Activated CD4-positive, alpha-beta T cell treated with anti-CD3 and anti-CD28 coated beads, Interleukin-2, amount 50 U/mL, for 4 hours (primary cell): ENCODE measurements around the gene NDST1.

ENCODE experiments used
- DNase-seq, 2 experiments: peaks; one replicate each; pipeline ENCODE4 v3.0.0-alpha.2; 2020

NDST1 gene

DNA sequence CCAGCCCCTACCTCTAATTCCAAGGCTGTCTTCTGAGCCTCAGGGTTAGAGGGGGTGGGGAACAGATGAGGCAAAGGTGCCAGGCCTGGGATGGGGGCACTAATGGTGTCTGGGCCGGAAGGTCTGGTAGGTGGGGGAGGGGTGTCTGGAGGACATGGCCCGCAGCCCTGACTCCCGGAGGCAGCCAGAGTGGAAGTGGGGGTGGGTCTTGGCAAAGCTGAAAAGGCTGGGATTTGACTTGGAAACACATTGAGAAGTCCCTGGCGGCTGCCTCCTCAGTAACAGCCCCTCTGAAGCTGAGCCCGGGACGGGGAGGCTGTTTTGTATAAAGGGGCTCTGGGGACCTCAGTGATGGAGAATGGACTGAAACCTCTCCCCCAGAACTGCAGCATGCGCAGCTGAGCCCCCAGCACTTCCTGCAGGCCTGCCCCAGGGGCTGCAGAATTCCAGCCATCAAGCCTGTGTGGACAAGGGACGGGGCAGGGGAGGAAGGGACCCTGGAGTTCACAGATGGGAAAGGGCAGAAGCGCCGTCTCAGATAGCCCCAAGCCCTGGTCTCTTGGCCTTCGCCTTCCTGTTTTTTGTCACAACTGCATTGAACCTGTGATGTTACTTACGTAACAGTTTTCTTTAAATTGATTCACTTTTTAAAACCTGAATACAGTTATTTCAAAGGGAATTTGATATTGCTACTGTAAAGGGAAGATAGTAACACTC is 83.2 kb downstream of the NDST1 start:
- no peak for DNase-seq

DNA sequence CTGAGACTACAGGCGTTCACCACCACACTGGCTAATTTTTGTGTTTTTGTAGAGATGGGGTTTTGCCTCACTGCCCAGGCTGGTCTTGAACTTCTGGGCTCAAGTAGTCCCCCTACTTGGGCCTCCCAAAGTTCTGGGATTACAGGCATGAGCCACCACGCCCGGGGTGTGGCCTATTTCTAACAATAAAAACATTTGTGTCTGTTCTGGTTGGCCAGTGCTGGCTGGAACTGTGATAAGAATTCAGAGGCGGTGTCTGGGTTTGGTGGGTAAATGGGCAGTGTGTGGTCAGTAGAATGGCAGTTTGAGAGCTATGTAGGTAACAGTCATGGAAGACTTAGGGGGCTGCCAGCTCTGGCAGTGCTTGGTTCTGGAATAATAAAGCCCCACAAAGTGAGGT is 85.7 kb downstream of the NDST1 start:
- DNase-seq: no peak

DNA sequence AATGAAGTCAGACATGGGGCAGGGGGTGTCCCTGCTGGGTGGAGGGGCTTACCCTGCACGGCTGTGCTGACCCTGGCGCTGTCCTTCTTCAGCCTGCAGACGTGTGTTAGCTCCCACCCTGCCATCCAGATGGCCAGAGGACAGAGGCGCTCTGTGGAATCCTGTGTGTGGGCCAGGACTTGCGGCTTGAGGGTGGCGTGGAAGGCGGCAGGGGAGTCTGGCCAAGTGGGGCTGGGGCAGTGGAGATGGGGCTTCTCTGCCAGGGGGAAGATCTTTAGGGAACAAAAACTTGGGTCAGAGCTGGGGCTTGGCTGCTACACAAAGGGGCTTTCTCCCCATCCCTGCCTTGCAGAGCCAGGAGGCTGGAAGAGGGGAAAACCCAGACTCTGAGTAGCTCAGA is 86.1 kb downstream of the NDST1 start:
- no peak for DNase-seq

DNA sequence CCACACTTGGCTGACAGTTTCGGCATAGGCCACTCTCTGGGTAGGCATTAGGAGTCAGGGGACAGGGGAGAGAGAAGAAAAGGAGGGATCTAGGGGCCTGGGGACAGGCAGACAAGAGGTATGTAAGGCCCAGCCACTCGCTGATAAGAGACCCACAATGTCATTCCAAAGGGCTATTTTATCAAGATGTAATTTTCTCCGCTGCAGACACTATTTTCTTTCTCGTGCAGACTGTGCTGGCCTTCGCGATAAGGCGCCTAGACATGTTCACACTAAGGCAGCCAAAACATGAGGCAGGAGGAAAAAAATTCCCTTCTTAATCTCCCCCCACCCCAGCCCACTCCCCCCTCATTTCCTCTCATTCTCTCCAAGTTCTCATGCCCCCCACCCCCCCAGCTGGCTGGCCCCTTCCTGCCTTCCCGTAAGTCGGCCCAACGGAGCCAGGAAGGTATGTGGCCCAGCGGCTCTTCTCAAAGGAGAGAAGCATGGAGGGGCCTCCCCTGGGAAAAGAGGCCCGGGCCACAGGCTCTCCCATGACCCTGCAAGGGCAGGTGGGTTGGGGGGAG is 87.6 kb downstream of the NDST1 start:
- no peak for DNase-seq

DNA sequence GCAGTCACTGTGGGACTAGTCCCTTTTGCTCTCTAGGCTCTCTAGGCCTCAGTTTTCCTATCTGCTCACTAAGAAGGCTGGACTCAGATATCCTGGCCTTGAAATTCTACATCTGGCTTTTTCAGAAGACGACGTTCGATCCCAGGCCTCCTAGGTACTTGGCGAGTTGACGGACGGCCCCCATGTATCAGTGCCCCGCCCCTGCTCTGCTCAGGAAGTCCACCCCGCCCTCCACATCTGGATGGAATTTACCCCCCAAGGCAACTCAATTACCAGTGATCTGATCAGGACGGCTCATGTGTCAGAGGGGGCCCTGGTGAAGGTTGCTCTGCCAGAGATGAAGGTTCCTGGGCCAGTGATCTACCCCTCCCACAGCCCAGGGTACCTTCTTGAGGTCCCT is 88.4 kb downstream of the NDST1 start:
- DNase-seq: no peak

DNA sequence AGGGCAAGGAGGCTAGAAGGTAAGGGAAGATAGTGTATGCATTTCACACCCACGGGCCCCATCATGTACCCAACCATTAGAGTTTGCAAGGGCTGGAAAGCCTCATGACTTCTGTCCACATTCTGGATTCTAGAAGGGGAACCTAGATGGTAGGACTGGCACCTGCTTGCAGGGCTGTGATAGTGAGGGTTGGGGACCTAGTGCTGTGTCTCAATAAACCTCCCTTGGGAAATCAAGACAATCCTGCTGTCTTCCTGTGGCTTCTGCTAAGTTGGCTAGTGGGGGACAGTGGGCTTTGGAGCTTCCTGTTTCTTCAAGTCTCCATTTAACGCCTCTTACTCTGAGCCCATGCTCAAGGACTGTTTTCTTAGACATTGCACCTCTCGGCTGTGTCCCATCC is 88.9 kb downstream of the NDST1 start:
- no peak for DNase-seq

DNA sequence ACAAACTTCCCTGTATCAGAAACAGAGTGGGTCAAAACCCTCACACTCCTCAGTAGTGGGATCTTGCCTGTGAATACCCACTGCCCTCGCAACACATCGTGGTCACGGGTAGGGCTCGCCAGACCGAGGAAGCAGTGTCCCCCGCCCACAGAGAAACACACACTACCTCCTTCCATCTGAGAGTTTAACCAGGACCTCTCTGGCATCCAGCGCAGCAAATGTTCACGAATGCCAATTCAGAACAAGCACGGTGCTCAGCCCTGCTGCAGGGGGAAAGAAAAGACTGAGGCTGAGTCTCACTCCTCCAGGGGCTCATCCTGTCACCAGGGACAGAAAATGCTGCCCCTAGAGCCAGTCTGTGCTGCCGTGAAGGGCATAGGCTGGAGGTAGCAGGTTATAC is 90.1 kb downstream of the NDST1 start:
- DNase-seq: no peak

DNA sequence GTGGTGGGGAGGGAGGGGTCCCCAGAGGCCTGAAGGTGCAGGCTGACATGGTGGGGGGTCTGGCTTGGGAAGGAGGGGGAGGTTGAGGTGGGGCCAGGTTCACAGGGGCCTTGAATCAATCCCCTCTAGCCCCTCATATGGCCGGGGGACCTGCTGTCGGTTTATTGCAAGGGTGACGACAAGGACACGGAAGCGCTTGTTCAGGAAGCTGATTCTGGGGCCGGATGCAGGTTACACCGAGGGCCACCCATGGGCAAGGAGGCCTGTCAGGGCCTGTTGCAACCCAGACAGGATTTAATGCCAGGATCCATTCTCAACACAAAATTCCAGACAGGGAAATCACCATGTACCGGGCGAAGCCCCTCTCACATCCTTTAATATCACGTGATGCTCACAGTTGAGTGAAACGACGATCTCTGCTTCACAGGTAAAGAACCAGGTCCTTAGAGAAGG is 90.9 kb downstream of the NDST1 start:
- DNase-seq: no peak

DNA sequence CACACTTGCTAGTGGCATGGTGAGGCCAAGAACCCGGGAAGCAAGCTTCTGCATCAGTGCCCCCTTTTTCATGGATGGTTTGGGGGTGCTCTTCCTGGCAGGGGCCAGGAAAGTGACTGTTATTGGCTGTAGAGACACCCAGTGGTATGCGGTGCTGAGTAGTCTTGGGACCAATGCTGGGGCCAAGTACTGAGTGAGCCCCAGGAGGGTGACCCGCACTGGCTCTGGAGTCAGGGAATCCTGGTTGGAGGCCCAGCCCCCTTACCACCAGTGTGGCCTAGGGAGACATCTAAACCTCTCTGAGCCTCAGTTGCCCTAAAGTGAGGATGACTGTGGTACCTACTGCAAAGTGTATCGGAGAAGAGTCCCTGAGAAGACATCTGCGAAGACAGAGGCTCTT is 91.3 kb downstream of the NDST1 start:
- DNase-seq: no peak

DNA sequence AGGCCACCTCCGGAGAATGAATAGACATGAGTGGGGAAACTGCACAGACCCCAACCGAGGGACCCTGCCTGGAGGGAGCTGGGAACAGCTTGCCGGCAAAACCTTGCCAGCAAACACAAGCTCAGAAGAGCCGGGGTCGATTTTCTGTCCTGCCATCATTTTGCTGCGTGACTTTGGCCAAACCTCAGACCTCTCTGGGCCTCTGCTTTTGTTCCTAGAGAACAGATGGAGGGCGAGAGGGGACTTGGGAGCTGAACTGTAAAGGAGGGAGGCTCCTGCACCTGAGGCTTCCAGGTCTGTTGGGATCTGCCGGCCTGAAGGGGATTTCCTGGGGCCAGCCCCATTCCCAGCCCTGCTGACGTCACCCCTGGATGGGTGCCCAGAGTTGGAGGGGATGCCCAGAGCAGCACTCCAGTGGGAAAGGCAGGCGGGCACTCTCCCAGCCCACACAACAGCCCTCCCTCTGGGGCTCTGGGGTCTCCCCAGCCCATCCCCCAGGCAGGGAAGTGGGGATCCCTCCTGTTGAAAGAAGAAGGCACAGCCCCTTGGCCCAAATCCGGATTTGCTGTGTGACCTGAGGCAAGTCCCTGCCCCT is 92.1 kb downstream of the NDST1 start:
- DNase-seq: no peak

DNA sequence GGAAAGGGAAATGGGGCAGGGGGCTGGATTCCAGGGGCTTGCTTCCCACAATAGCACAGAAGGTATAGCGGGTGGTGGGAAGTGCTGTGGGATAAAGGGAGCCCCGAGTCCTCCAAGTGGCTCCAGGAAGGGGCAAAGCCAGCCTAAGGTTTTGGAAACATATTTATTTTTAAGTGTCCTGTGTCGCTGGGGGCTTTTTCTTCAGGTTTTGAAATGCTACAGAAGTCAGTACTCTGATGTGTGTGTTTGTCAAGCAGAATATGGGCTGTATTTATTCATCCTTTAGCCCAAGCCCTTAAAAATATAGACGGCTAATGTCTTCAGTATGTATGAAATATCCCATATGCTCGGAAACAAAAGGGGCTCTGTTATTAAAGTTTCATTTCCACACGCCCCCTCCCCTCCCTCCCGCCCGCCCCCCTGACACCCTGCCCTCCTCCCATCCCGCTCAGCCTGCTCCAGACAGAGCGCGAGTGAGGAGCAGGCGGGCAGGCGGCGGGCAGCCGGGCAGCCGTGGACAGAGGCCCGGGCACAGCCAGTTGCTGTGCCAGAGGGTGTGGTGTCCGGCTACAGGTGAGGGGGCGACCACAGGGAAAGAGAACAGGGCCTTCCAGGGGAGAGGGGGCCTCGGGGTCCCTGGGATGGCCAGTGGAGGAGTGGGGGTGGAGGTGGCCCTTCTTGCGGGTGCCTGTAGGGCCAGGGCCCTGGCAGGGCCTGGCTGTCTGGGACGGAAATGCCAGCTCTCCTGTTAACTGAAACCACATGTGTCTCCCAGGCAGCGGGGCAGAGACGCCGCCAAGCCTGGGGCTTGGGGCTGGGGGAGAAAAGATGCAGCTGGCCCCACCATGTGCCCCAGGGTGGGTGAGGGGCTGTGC is 92.9 kb downstream of the NDST1 start:
- DNase-seq: no peak

DNA sequence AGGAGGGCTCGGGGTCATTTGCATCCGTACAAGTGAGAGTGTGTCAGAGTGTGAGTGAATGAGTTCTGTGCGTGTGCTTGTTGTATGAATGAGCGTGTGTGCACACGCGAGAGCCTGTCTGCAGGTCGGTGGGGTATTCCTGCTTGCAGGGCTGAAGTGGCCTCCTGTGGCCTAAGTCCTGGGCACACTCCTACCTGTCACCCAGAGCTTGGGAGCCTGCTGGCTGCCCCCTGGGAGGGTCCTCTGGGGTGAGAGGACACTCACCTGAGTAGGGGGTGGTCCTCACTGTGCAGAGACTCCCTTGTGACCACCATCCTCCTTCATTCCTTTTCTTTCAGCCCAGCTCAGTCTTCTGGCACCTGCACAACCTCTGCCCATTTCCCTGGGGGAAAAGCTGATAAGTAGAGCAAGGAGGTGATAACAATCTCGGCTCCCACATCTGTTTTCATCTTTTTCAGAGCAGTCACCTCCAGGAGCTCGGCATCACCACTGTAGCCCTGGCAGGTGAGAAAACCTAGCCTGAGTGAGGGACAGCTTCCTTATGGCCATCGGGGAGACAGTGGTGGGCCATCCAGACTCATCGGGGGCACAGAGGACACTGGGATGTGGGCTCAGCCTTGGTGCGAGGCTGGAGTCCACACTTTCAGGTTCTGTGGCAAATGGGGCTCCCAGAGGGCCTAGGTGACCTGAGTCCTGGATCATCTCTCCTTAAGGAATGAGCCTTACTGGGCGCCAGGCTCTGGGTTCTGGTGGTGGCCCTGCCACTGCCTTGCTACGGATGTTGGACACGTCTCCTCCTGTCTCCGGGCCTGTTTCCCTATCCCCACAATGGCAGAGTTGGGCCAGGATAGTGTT is 93.8 kb downstream of the NDST1 start:
- no peak for DNase-seq

DNA sequence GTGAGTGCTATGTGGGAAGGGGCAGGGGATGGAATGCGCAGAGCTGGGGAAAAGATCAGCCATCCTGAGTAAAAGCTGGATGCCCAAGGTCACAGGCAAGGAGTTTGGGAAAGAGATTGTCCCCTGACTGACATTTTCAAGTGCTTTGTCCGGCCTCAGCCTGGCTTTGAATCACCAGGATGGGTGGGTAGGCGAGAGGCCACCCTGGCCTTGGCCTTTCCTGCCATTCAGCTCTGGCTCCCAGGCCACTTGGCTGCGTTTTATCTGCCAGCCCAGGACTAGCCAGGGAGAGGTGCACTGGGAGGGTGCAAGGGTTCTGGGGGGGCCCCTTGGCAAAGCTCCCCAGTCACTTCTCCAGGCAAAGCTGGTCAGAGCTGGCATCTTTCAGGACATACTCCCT is 95.1 kb downstream of the NDST1 start:
- no peak for DNase-seq

DNA sequence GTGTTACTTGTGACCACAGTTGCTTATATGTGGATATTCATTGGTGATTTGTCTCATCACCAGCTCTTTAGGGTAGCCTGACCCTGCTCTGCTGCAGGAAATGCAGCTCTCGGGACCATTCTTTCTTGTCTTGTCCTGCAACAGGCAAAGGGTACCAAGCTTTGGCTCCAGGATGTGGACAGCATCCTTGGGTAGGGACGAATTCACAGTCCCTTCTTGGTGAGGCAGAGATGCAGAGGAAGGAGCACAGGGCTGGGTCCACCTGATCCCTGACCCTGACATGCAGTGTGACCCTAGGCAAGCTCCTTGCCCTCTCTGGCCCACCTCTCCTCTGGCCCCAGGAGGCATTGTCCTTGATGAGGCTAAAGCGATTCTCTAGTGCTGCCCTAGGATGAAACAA is 95.6 kb downstream of the NDST1 start:
- DNase-seq: no peak

DNA sequence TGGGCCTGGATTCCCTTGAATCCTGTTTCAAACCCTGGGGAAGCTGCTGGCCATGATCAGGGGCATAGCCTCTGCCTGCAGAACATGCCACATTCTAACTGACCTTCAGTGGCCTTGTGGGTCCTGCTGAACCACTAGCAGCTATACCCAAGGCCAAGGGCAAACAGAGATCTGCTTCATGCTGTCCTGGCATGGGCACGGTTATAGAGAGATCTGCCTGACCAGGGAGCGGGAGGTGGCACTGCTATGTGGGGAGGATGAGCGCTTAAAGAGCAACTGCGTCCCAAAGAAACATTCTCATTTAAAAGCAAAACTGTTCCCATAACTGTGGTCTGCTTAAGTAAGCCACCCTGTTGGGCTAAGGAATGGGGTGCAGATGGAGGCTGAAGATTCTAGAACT is 96.1 kb downstream of the NDST1 start:
- no peak for DNase-seq

DNA sequence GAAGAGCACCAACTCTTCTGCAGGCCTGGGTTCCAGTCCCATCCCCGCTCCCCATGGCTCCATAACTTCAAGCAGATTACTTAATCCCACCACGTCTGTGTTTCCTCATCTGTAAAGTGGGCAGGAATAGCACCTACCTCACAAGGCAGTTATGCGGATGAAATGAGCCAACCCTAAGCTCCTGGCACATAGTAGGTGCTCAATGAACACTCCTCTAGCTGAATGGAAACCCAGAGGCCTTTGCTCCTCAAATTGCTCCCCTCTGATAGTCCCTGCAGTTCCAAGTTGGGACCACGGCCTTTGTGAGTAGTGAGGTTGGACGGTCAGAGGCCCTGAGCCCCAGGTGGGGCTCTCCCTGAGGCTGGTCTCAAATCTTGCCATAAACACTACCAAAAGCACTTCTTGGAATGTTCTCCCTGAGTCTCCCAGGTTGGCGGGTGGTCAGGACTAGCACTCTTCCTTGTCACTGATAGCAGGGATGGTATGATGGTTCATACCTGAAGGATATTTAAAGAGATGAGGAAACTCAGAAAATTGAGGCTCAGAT is 97.0 kb downstream of the NDST1 start:
- no peak for DNase-seq

DNA sequence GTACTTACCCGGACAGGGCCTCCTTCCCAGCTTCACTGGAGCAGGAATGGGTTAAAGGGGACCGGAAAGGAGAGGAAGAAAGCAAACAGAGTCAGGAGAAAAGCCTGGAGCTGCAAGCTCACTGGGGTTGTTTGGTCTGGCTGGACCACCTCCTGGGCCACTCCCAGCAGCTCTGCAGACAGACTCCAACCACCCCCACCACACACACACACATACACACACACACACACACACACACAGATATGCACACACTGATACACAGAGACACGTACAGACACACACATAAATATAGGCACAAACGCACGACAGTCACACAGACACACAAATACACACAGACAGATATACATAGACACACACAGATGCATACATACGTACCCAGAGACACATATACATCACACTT is 97.6 kb downstream of the NDST1 start:
- no peak for DNase-seq

DNA sequence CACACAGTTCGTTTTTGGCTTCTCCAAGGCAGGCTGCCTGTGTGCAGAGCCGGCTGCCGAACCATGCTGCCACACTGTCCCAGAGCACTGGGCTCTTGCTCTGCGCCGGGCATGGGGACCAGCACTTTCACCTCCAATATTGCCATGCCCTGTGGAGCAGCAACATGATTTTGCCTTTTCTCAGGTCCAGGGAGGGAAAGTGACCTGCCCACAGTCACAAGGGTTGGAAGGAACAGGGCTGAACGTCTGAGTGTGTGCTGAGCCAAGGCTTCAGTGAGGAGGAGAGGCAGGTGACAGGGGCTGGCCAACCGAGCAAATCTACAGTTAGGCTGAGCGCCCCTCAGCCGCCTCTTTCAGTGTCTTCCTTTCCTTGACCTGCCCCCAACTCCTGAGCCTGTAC is 98.5 kb downstream of the NDST1 start:
- DNase-seq: no peak

DNA sequence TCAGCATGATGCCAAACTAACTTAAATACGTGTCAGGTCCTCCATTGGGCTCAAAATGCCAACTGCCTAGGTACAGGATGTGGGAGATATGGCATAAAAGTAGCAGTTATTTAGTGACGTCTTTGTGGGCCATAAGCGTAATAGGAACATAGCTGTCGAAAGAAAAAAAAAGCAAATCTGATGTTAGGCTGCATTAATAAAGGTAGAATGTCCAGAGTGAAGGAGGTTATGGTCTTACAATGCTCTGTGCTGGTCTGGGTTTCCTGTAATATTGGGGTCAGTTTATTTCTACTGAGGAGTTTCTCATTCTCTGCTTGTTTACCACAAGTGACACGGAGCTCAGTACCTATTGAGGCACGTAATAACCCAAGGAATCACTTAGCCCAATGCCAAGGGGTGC is 99.2 kb downstream of the NDST1 start:
- DNase-seq: no peak
